Measurements from ENCODE around the gene SNAPC4. TPM values are rescaled to one million over a fixed set of nuclear protein-coding genes. Genes with fewer than 3 reads are reported as not detected.

The SNAPC4 gene
- total and polyA plus RNA-seq, 9 of the 15 experiments (the other 6 are each of a cell fraction or from before 2014, with no cell fraction given): 0.21 to 21.8 (median 8.8) TPM

DNA sequence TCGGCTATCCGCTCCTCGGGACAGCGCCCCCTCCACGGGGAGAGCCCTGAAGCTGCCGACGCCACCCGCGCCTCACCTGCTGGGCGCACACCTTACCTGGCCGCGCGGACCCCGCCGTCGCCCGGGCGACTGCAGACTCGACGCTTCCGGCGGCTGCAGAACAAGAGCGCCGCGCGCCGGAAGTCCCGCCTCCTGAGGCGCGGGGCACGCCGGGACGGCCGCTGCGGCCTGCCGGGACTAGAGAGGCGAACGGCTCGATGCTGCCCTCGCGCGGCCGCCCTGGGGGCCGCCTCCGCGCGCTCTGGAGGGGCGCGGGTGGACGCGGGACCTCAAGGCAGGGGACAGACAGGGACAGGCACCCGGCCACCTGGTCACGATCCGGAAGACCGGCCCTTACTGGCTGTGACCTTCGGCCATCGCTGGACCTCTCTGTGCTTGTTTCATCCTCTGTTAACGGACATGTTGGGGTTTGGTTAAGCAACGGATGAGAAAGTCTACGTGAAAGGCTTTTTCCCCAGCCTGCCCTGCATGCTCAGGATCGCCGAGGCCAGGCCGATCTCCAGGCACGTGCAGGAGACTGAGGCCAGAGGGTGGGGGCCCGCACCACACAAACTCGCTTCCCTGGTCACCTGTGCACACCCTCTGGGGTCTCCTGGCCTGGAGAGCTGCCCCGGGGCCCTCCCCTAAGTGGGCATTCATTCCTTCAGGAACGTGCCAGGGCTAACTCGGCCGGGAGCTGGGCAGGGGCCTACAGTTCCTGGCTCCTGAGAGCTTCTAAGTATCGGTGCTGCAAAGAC, at the start of gene SNAPC4 (continued):
- TF ChIP-seq, protein P1, sequence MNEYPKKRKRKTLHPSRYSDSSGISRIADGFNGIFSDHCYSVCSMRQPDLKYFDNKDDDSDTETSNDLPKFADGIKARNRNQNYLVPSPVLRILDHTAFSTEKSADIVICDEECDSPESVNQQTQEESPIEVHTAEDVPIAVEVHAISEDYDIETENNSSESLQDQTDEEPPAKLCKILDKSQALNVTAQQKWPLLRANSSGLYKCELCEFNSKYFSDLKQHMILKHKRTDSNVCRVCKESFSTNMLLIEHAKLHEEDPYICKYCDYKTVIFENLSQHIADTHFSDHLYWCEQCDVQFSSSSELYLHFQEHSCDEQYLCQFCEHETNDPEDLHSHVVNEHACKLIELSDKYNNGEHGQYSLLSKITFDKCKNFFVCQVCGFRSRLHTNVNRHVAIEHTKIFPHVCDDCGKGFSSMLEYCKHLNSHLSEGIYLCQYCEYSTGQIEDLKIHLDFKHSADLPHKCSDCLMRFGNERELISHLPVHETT (CRISPR knock-in tag; conservative IDR thresholded peaks at IDR 0.05 in 1 of 2, IDR thresholded peaks at IDR 0.05 in 1 of 2): peak in 1 of 2 experiments; percentile 66; a peak in 2 of 4 replicates
- TF ChIP-seq CEBPZ (IDR thresholded peaks at IDR 0.05; ENCODE audit: borderline replicate concordance, low read depth, low read length) (peak; percentile 35; the same call in 1 of the 2 replicates), ETV5 (CRISPR knock-in tag; IDR thresholded peaks at IDR 0.05; ENCODE audit: low read depth) (peak; percentile 57; the same call in 1 of the 2 replicates), ZNF165 (CRISPR knock-in tag; IDR thresholded peaks at IDR 0.05; ENCODE audit: borderline replicate concordance) (no peak), ZC3H4 (CRISPR knock-in tag; IDR thresholded peaks at IDR 0.05; ENCODE audit: borderline replicate concordance) (0 out of 2 replicates have a peak, but pooled peaks have one; percentile 44), NFYB (IDR thresholded peaks at IDR 0.05; ENCODE audit: extremely low read depth, insufficient read length) (no peak), NR1H2 (CRISPR knock-in tag; IDR thresholded peaks at IDR 0.05) (no peak), MAZ (CRISPR knock-in tag; conservative IDR thresholded peaks at IDR 0.05 in 1 of 2, IDR thresholded peaks at IDR 0.05 in 1 of 2) (peak; percentile 76 to 81), ZNF75A (CRISPR knock-in tag; IDR thresholded peaks at IDR 0.05) (no peak), PRPF4 (IDR thresholded peaks at IDR 0.05; ENCODE audit: insufficient read depth, low read depth, low read length, poor library complexity, severe bottlenecking) (no peak), KDM5B (IDR thresholded peaks at IDR 0.05; ENCODE audit: insufficient replicate concordance, low read depth, low read length) (peak; percentile 83), ETS1 (conservative IDR thresholded peaks at IDR 0.05; ENCODE audit: control insufficient read depth, low read depth, low read length) (peak; percentile 42; the same call in 1 of the 2 replicates), BACH1 (tag; IDR thresholded peaks at IDR 0.05) (no peak)
- TF ChIP-seq, protein P2, sequence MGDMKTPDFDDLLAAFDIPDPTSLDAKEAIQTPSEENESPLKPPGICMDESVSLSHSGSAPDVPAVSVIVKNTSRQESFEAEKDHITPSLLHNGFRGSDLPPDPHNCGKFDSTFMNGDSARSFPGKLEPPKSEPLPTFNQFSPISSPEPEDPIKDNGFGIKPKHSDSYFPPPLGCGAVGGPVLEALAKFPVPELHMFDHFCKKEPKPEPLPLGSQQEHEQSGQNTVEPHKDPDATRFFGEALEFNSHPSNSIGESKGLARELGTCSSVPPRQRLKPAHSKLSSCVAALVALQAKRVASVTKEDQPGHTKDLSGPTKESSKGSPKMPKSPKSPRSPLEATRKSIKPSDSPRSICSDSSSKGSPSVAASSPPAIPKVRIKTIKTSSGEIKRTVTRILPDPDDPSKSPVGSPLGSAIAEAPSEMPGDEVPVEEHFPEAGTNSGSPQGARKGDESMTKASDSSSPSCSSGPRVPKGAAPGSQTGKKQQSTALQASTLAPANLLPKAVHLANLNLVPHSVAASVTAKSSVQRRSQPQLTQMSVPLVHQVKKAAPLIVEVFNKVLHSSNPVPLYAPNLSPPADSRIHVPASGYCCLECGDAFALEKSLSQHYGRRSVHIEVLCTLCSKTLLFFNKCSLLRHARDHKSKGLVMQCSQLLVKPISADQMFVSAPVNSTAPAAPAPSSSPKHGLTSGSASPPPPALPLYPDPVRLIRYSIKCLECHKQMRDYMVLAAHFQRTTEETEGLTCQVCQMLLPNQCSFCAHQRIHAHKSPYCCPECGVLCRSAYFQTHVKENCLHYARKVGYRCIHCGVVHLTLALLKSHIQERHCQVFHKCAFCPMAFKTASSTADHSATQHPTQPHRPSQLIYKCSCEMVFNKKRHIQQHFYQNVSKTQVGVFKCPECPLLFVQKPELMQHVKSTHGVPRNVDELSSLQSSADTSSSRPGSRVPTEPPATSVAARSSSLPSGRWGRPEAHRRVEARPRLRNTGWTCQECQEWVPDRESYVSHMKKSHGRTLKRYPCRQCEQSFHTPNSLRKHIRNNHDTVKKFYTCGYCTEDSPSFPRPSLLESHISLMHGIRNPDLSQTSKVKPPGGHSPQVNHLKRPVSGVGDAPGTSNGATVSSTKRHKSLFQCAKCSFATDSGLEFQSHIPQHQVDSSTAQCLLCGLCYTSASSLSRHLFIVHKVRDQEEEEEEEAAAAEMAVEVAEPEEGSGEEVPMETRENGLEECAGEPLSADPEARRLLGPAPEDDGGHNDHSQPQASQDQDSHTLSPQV (IDR thresholded peaks at IDR 0.05): peak; percentile 82
